ENCODE data around the gene PTPRT.

Gene PTPRT

GRCh38 chr20:42701948-42702347 is 487.8 kb downstream of the PTPRT start:
- no peak for DNase-seq

- DNase-seq: no peak
Measured at GRCh38 chr20:42700372-42700771, 489.3 kb downstream of the PTPRT start.

- no peak for DNase-seq
Measured at GRCh38 chr20:42697962-42698361, 491.7 kb downstream of the PTPRT start.

- no peak for DNase-seq
Measured at GRCh38 chr20:42690842-42691437, 498.8 kb downstream of the PTPRT start.

- DNase-seq: no peak
Measured at GRCh38 chr20:42688576-42688975, 501.1 kb downstream of the PTPRT start.

GRCh38 chr20:42686057-42686456 is 503.6 kb downstream of the PTPRT start:
- DNase-seq: no peak

- DNase-seq: no peak
Measured at GRCh38 chr20:42678895-42679294, 510.8 kb downstream of the PTPRT start.

- no peak for DNase-seq
Measured at GRCh38 chr20:42656130-42656529, 533.6 kb downstream of the PTPRT start.

GRCh38 chr20:42652266-42652665 is 537.4 kb downstream of the PTPRT start:
- DNase-seq: no peak

- DNase-seq: no peak
Measured at GRCh38 chr20:42650191-42650746, 539.4 kb downstream of the PTPRT start.

- no peak for DNase-seq
Measured at GRCh38 chr20:42649748-42650147, 540.0 kb downstream of the PTPRT start.

- no peak for DNase-seq
Measured at GRCh38 chr20:42646250-42646649, 543.5 kb downstream of the PTPRT start.

GRCh38 chr20:42641886-42642285 is 547.8 kb downstream of the PTPRT start:
- DNase-seq: no peak

- DNase-seq: no peak
Measured at GRCh38 chr20:42639140-42639539, 550.6 kb downstream of the PTPRT start.

- DNase-seq: no peak
Measured at GRCh38 chr20:42635699-42636411, 553.9 kb downstream of the PTPRT start.

GRCh38 chr20:42634156-42634555 is 555.5 kb downstream of the PTPRT start:
- no peak for DNase-seq

- no peak for DNase-seq
Measured at GRCh38 chr20:42628683-42629082, 561.0 kb downstream of the PTPRT start.

- DNase-seq: no peak
Measured at GRCh38 chr20:42613076-42613475, 576.6 kb downstream of the PTPRT start.

GRCh38 chr20:42611889-42612837 is 577.5 kb downstream of the PTPRT start:
- DNase-seq: no peak

GRCh38 chr20:42611423-42611822 is 578.3 kb downstream of the PTPRT start:
- DNase-seq: no peak

- DNase-seq: no peak
Measured at GRCh38 chr20:42610070-42610469, 579.6 kb downstream of the PTPRT start.

- DNase-seq: no peak
Measured at GRCh38 chr20:42609618-42610017, 580.1 kb downstream of the PTPRT start.

All from NCI-H1694 (cell line).